K562 (cell line): ENCODE measurements around the gene CAMK2A.

ENCODE experiments used
- BDP1 ChIP-seq: IDR thresholded peaks from 3 replicates; pipeline ENCODE4 v1.6.1; 2011; ENCODE audit not compliant: insufficient read length, insufficient read depth
- BRCA1 ChIP-seq, 2 experiments: fragments of 450-650 bp in 1 of 2; sonication (generic) in 1 of 2; formaldehyde crosslinking in 1 of 2; IDR thresholded peaks; 2 replicates each; pipeline versions ENCODE4 v1.5.0 to v1.6.1; 2017 to 2020; ENCODE audit warnings: mild to moderate bottlenecking in 1 of 2, missing genetic modification reagents in 1 of 2
- CEBPB ChIP-seq: fragments of 450-650 bp; IDR thresholded peaks from 2 replicates; pipeline ENCODE4 v1.6.1; 2016; ENCODE audit warnings: missing genetic modification characterization, missing compliant biosample characterization
- KAT2B ChIP-seq: IDR thresholded peaks from one replicate; pipeline ENCODE4 v1.6.1; 2012; ENCODE audit warnings: low read depth, mild to moderate bottlenecking, control low read depth, inconsistent platforms, low read length, moderate library complexity
- KDM4B ChIP-seq, 2 experiments: fragments of 450-650 bp in 1 of 2; sonication (generic) in 1 of 2; IDR thresholded peaks; 2 replicates each; pipeline ENCODE4 v1.6.1; 2016 to 2017; ENCODE audit warnings: borderline replicate concordance in 2 of 2, antibody characterized with exemption in 1 of 2, low read depth in 1 of 2, mild to moderate bottlenecking in 1 of 2
- POLR2A ChIP-seq: fragments of 450-650 bp; conservative IDR thresholded peaks from 2 replicates; pipeline ENCODE4 v1.6.1; 2016
- SAP30 ChIP-seq: fragments of 200-600 bp; sonication (generic); IDR thresholded peaks from 2 replicates; pipeline ENCODE4 v1.6.1; 2012; ENCODE audit warnings: borderline replicate concordance, low read depth, mild to moderate bottlenecking, moderate library complexity, low read length, control low read depth, inconsistent platforms; ENCODE audit not compliant: insufficient read depth, poor library complexity, severe bottlenecking
- SNAPC5 ChIP-seq: fragments of 250-450 bp; sonication (Bioruptor Pico); IDR thresholded peaks from 2 replicates; pipeline ENCODE4 v1.8.0; 2021; ENCODE audit warnings: moderate library complexity, mild to moderate bottlenecking, inconsistent platforms
- TCF7 ChIP-seq: sonication (generic); IDR thresholded peaks from 2 replicates; pipeline ENCODE4 v1.6.1; 2016; ENCODE audit warnings: antibody characterized with exemption, borderline replicate concordance
- TF ChIP-seq, protein P1 (sequence below), 3 experiments: IDR thresholded peaks in 2 of 3; conservative IDR thresholded peaks in 1 of 3; 2 replicates each; pipeline ENCODE4 v1.5.1; 2011 to 2012; ENCODE audit warnings: low read length in 3 of 3, mild to moderate bottlenecking in 3 of 3, control low read depth in 2 of 3, improper control_type of control experiment in 1 of 3, inconsistent platforms in 1 of 3, low read depth in 1 of 3, mixed read lengths in 1 of 3, moderate library complexity in 1 of 3; ENCODE audit not compliant: insufficient read depth in 2 of 3

- TF ChIP-seq POLR2A = no peak
- no peak for TF ChIP-seq KAT2B
- TF ChIP-seq, protein P1, sequence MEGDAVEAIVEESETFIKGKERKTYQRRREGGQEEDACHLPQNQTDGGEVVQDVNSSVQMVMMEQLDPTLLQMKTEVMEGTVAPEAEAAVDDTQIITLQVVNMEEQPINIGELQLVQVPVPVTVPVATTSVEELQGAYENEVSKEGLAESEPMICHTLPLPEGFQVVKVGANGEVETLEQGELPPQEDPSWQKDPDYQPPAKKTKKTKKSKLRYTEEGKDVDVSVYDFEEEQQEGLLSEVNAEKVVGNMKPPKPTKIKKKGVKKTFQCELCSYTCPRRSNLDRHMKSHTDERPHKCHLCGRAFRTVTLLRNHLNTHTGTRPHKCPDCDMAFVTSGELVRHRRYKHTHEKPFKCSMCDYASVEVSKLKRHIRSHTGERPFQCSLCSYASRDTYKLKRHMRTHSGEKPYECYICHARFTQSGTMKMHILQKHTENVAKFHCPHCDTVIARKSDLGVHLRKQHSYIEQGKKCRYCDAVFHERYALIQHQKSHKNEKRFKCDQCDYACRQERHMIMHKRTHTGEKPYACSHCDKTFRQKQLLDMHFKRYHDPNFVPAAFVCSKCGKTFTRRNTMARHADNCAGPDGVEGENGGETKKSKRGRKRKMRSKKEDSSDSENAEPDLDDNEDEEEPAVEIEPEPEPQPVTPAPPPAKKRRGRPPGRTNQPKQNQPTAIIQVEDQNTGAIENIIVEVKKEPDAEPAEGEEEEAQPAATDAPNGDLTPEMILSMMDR (IDR thresholded peaks at IDR 0.05 in 2 of 3, conservative IDR thresholded peaks at IDR 0.05 in 1 of 3; ENCODE audit: insufficient read depth in 2 of 3, low read depth in 1 of 3, low read length in 3 of 3) = no peak
- no peak for TF ChIP-seq CEBPB (tag)
- TF ChIP-seq SNAPC5 (CRISPR knock-in tag) = no peak
- no peak for TF ChIP-seq KDM4B (IDR thresholded peaks at IDR 0.05; ENCODE audit: borderline replicate concordance in 2 of 2, low read depth in 1 of 2)
- no peak for TF ChIP-seq SAP30
- no peak for TF ChIP-seq BRCA1 (IDR thresholded peaks at IDR 0.05)
- TF ChIP-seq BRCA1 (CRISPR knock-in tag; IDR thresholded peaks at IDR 0.05) = no peak
- no peak for TF ChIP-seq BDP1
- TF ChIP-seq TCF7 = no peak
Measured at GRCh38 chr5:150174285-150174684, 115.3 kb downstream of the CAMK2A start.
